T-helper 9 cell (primary cell): ENCODE results near the gene HNRNPH1.

ENCODE experiments used
- DNase-seq: peaks from one replicate; pipeline ENCODE4 v3.0.0-alpha.2; 2020

The HNRNPH1 gene

DNA sequence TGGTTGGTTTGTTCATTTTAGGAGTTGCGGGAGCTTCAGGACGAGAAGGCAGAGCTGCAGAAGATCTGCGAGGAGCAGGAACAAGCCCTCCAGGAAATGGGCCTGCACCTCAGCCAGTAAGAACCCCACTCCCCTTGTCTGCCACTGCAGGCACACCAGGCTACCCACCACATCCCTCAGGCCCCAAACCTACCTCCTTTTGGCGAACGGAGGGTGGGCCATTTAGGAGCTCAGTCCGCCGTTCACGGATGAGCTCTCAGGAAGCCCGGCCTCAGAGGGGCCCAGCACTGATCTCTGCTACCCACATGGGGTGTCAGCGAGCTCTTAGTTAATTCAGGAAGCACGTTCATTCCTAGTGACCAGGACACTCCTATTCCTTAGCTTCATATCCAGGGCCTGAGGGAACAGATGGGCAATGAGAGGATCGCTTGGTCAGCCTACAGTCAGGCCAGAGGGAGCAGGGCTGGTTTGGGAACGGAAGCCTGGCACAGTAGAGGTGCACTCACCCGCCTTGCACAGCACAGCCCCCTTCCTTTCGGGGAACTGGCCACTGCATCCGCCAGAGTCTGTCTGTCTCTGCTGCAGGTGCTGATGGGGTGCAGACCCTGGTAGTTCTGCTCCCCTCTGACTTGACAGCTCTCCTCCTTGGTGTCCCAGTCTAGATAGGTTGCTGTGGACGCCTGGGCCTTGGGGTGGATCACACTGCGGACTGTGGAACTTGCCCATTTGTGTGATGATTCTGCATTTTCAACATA, 21.4 kb downstream of the HNRNPH1 start:
- DNase-seq: no peak

- no peak for DNase-seq
Measured at GRCh38 chr5:179599973-179600372, 23.5 kb downstream of the HNRNPH1 start.

GRCh38 chr5:179599566-179599965, 23.9 kb downstream of the HNRNPH1 start:
- no peak for DNase-seq

- DNase-seq: no peak
Measured at GRCh38 chr5:179599100-179599499, 24.4 kb downstream of the HNRNPH1 start.

- DNase-seq: no peak
Measured at GRCh38 chr5:179596421-179596820, 27.1 kb downstream of the HNRNPH1 start.

DNA sequence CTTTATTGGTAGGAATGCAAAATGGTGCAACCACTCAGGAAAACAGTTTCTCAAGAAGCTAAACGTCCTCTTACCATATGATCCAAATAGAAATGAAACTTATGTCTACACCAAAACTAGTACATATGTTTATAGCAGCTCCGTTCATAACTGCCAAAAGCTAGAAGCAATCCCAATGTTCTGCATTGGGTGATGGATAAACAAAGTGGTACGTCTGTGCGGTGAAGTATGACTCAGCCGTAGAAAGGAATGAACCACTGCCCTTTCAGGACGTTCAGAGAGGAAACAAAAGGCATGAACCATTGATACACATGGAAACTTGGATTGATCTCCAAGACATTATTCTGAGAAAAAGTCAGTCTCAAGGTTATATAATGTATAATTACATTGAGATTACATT, 27.6 kb downstream of the HNRNPH1 start:
- no peak for DNase-seq

GRCh38 chr5:179588166-179588565, 35.3 kb downstream of the HNRNPH1 start:
- DNase-seq: no peak

DNA sequence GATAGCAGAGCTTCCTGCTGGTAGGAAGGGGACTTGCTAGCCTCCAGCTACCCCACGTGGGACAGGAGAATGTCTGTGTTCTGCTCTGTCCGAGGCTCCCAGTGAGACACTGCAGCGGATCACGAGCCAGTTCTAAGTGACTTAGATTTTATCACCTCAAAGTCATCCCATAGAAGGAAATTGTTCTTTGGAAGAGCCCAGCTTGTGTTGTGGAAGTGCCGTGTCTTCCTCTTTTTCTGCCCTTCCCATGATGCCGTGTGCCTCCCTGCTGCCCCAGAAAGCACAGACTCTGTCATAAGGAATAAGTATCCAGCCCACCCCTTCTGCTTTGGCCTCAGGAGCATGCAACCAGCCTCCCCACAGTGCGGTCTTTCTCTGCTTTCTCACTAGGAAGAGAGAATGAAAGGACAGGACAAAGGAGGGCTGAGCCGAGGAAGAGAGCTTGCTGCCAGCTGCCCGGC, 37.5 kb downstream of the HNRNPH1 start:
- DNase-seq: no peak

- DNase-seq: no peak
Measured at GRCh38 chr5:179577286-179577960, 46.0 kb downstream of the HNRNPH1 start.

- no peak for DNase-seq
Measured at GRCh38 chr5:179572386-179572785, 51.1 kb downstream of the HNRNPH1 start.

DNA sequence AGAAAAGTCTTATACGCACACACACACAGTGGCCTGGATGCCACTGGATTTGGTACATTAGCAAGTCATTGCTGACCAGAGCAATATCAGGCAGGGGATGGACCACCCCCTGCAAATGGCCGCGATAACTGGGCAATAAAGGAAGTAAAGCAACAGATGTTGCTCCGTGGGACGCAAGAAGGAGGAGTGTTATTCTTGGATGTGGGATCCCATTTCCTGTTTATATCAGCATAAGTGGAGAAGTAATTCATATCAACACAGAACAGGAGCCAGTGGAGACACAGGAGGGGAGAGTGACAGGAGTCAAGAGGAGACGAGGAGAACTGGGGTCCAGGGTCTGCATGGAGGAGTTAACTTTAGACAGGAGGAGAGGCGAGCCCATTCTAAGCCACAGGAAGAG, 54.8 kb downstream of the HNRNPH1 start:
- no peak for DNase-seq

GRCh38 chr5:179564526-179564925, 58.9 kb downstream of the HNRNPH1 start:
- no peak for DNase-seq
